Erythroblast (primary cell): ENCODE data around the gene CRTAC1.

Experiments used
- GATA1 ChIP-seq: IDR thresholded peaks from 2 replicates; pipeline ENCODE4 v1.6.1; 2011; ENCODE audit warnings: low read depth, mild to moderate bottlenecking, control low read depth, low read length, moderate library complexity
- POLR2A ChIP-seq: IDR thresholded peaks from 2 replicates; pipeline ENCODE4 v1.6.1; 2011; ENCODE audit warnings: mild to moderate bottlenecking, low read length

GRCh38 chr10:97828721-97829120 is 201.7 kb downstream of the CRTAC1 start:
- TF ChIP-seq POLR2A (no peak), GATA1 (no peak)
